Keratinocyte (primary cell): Measurements from ENCODE around the gene KIF3C.
A peak's percentile ranks its signal among the peaks of the same experiment; 100 is the strongest.

Source experiments
- EZH2 ChIP-seq: IDR thresholded peaks from one replicate; pipeline ENCODE4 v1.6.1; 2012; ENCODE audit warnings: inconsistent platforms, mild to moderate bottlenecking, low read length, moderate library complexity
- TF ChIP-seq, protein P1 (sequence below), 3 experiments: IDR thresholded peaks in 1 of 3; conservative IDR thresholded peaks in 1 of 3; optimal IDR thresholded peaks in 1 of 3; 2 replicates in 2 of 3; 3 replicates in 1 of 3; pipeline versions ENCODE3 to v1.5.1; 2011; ENCODE audit warnings: low read length in 3 of 3, mild to moderate bottlenecking in 3 of 3, moderate library complexity in 2 of 3, control low read depth in 1 of 3, inconsistent platforms in 1 of 3; ENCODE audit not compliant: insufficient read depth in 2 of 3; ENCODE audit errors: extremely low read depth in 1 of 3

DNA sequence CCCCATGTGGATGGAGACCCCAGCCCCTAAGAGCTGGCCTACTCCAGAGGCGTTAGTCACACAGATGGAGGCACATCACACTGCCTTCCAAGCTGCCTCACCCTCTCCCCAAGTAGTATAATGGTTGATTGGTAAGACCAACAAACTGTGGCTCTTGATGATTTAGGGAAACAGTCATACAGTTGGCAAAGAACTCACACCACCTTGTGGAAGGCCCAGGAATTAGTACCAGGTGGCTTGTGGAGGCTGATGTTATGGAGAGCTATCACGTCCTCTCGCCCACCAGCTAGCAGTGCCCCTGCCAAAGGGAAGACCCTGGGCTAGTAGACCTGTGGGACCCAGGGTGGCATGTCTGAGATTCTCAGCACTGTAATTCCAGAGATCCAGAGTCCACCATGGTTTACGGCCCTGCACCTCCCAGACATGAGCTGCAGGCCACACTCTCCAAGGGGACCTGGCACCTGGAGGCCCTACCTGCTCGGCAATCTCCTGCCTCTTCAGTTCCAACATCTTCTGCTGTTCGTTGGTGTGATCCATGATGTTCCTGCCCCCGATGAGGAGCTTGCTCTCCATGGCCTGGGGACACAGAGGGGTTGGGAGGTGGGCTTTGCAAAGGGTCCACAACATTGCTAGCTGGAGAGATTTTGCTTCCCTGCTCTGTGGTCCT lies 26.3 kb downstream of the KIF3C start:
- TF ChIP-seq, protein P1, sequence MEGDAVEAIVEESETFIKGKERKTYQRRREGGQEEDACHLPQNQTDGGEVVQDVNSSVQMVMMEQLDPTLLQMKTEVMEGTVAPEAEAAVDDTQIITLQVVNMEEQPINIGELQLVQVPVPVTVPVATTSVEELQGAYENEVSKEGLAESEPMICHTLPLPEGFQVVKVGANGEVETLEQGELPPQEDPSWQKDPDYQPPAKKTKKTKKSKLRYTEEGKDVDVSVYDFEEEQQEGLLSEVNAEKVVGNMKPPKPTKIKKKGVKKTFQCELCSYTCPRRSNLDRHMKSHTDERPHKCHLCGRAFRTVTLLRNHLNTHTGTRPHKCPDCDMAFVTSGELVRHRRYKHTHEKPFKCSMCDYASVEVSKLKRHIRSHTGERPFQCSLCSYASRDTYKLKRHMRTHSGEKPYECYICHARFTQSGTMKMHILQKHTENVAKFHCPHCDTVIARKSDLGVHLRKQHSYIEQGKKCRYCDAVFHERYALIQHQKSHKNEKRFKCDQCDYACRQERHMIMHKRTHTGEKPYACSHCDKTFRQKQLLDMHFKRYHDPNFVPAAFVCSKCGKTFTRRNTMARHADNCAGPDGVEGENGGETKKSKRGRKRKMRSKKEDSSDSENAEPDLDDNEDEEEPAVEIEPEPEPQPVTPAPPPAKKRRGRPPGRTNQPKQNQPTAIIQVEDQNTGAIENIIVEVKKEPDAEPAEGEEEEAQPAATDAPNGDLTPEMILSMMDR (optimal IDR thresholded peaks at IDR 0.05 in 1 of 3, IDR thresholded peaks at IDR 0.05 in 1 of 3, conservative IDR thresholded peaks at IDR 0.05 in 1 of 3; ENCODE audit: extremely low read depth in 1 of 3, insufficient read depth in 2 of 3, low read length in 3 of 3) = peak; percentile 8 to 28 (median 13)
- no peak for TF ChIP-seq EZH2
